Body of pancreas (tissue), 4 donors: ENCODE measurements around the gene PDHB. TPM values are rescaled to one million over a fixed set of nuclear protein-coding genes. Genes with fewer than 3 reads are reported as not detected.

Experiments
- ATAC-seq: fragments of 150-250 bp; one replicate; pipeline ENCODE4 v1.9.1; 2016
- DNase-seq, 4 donors: peaks; one replicate each; pipeline ENCODE4 v3.0.0-alpha.2; 2019
- H3K27ac ChIP-seq, 4 donors: fragments of 200-600 bp; sonication (generic); 1 replicate in 3 of 4; 2 replicates in 1 of 4; pipeline versions ENCODE4 v1.5.1 to v1.6.1; 2016 to 2019; ENCODE audit warnings: mild to moderate bottlenecking in 1 of 4, mixed read lengths in 1 of 4, moderate library complexity in 1 of 4
- H3K27me3 ChIP-seq, 2 donors: fragments of 200-600 bp; sonication (generic); one replicate each; pipeline ENCODE4 v1.6.0; 2016; ENCODE audit warnings: mild to moderate bottlenecking in 1 of 2
- H3K36me3 ChIP-seq, 2 donors: fragments of 200-600 bp; sonication (generic); replicated peaks in 1 of 2; 2 replicates each; pipeline ENCODE4 v1.5.1; 2016; ENCODE audit warnings: low read depth in 2 of 2; ENCODE audit not compliant: insufficient read depth in 1 of 2
- H3K4me1 ChIP-seq: fragments of 200-600 bp; sonication (generic); one replicate; pipeline ENCODE4 v1.6.0; 2016
- H3K4me3 ChIP-seq, 2 donors: fragments of 200-600 bp; sonication (generic); 1 replicate in 1 of 2; 2 replicates in 1 of 2; pipeline ENCODE4 v1.5.1; 2016 to 2019
- H3K9me3 ChIP-seq, 3 donors: fragments of 200-600 bp; sonication (generic); 1 replicate in 2 of 3; 2 replicates in 1 of 3; pipeline ENCODE4 v1.5.1; 2016
- POLR2A ChIP-seq, 3 donors: fragments of 450-650 bp; IDR thresholded peaks; one replicate each; pipeline ENCODE4 v1.6.1; 2016; ENCODE audit warnings: antibody characterized with exemption in 3 of 3, mild to moderate bottlenecking in 2 of 3
- WGBS, 2 donors: methylation state at CpG; one replicate each; pipeline ENCODE4 v1.1.5; 2017; 5-methylcytosine and 5-hydroxymethylcytosine counted together
- intact Hi-C: fragments of 100-400 bp; cut with DNase I; formaldehyde crosslinking; loops from one replicate; pipeline ENCODE4 v1.15.1; 2023
- total RNA-seq, 2 donors: library from RNA; depleted of rRNA; stranded (reverse); fragments of >200 nt; gene quantifications; one replicate each; pipeline ENCODE4 v1.1.0, GENCODE V29; 2016
- TF ChIP-seq, protein P1 (sequence below), 7 experiments: fragments of 450-650 bp in 4 of 7; fragments of 200-600 bp in 3 of 7; sonication (generic) in 3 of 7; IDR thresholded peaks; one replicate each; pipeline ENCODE4 v1.5.1; 2016 to 2019; ENCODE audit warnings: antibody characterized with exemption in 7 of 7

Gene PDHB
- total RNA-seq, 2 donors from 2014 or later: 23.4 to 32.7 TPM

- Histone ChIP-seq H3K27me3 (no peaks in the 10 kb centered on the region), H3K4me1 (peaks cover 21% of the 10 kb centered on the region), H3K27ac (no peak overlapping the region), H3K4me3 (no peak overlapping the region), H3K36me3 (no peaks in the 10 kb centered on the region), H3K9me3 (no peaks in the 10 kb centered on the region)
- intact Hi-C loops: no loop called here
- TF ChIP-seq POLR2A (IDR thresholded peaks at IDR 0.05): no peak
- TF ChIP-seq, protein P1, sequence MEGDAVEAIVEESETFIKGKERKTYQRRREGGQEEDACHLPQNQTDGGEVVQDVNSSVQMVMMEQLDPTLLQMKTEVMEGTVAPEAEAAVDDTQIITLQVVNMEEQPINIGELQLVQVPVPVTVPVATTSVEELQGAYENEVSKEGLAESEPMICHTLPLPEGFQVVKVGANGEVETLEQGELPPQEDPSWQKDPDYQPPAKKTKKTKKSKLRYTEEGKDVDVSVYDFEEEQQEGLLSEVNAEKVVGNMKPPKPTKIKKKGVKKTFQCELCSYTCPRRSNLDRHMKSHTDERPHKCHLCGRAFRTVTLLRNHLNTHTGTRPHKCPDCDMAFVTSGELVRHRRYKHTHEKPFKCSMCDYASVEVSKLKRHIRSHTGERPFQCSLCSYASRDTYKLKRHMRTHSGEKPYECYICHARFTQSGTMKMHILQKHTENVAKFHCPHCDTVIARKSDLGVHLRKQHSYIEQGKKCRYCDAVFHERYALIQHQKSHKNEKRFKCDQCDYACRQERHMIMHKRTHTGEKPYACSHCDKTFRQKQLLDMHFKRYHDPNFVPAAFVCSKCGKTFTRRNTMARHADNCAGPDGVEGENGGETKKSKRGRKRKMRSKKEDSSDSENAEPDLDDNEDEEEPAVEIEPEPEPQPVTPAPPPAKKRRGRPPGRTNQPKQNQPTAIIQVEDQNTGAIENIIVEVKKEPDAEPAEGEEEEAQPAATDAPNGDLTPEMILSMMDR (IDR thresholded peaks at IDR 0.05): no peak
- 74 to 79% methylated on average over 3 of the region's 3 CpGs for WGBS, 2 donors
- DNase-seq (no peak), ATAC-seq (no peak)
Measured at GRCh38 chr3:58474967-58475578, 41.4 kb upstream of the PDHB start.

DNA sequence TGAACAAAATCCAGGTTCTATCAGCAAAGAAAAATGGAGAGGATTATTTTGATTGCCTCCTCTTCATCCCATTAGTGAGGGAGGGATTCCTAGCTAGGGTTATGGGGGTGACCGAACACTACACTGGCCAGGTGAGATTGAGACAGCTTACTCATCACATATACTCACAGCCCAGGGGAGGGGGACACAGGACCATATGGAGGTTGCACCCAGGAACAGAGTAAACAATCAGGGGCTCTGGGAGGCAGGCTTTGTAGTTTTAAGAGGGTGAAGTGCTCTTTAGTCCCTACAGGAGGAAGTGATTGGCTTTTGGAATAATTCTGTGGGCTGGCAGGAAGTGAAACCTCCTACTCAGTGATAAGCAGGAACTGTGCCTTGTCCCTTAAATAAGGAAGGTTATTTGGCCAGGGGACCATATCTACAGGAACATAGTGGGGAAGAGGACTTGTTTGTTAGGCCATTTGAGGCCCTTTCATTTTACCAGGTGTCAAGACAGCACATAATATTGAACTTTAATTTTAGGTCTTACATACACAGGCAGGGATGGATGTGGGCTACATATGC is 40.8 kb upstream of the PDHB start:
- intact Hi-C loops: no loop called here
- H3K9me3 ChIP-seq: no peaks in the 10 kb centered on the region
- H3K36me3 ChIP-seq: no peaks in the 10 kb centered on the region
- DNase-seq (peak in 1 of 4 donors; percentile 29), ATAC-seq (no peak)
- no peak overlapping the region for H3K4me3 ChIP-seq
- 92 to 100% methylated on average over 1 of the region's 1 CpG for WGBS, 2 donors
- TF ChIP-seq, protein P1 (IDR thresholded peaks at IDR 0.05): no peak
- TF ChIP-seq POLR2A (IDR thresholded peaks at IDR 0.05): no peak
- H3K27me3 ChIP-seq: no peaks in the 10 kb centered on the region
- peaks cover 21% of the 10 kb centered on the region for H3K4me1 ChIP-seq
- no peak overlapping the region for H3K27ac ChIP-seq

DNA sequence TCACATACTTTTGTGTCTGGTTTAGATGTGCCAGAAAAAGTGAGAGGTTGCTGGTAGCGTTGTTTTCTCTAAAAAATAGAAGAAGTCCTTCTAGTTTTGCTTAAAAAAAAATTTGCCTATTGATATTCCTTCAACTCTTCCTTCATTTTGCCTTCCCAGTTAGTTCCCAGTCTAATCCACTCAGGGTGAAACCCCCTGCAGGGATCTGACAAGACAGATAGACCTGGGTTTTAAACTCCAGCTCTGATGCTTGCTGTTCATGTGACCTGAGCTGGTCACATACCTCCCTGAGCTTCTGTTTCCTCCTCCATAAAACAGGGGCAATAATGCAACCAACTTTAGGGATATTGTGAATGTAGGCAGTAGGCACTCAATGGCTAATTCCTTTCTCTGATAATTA is 39.6 kb upstream of the PDHB start:
- WGBS, 2 donors: 84 to 93% methylated on average over 1 of the region's 1 CpG
- Histone ChIP-seq H3K9me3 (no peaks in the 10 kb centered on the region), H3K4me3 (no peak overlapping the region), H3K4me1 (peaks cover 21% of the 10 kb centered on the region), H3K27ac (no peak overlapping the region), H3K36me3 (no peaks in the 10 kb centered on the region), H3K27me3 (no peaks in the 10 kb centered on the region)
- TF ChIP-seq, protein P1 (IDR thresholded peaks at IDR 0.05): no peak
- no peak for TF ChIP-seq POLR2A (IDR thresholded peaks at IDR 0.05)
- ATAC-seq: no peak
- intact Hi-C loops: no loop called here
- no peak for DNase-seq

DNA sequence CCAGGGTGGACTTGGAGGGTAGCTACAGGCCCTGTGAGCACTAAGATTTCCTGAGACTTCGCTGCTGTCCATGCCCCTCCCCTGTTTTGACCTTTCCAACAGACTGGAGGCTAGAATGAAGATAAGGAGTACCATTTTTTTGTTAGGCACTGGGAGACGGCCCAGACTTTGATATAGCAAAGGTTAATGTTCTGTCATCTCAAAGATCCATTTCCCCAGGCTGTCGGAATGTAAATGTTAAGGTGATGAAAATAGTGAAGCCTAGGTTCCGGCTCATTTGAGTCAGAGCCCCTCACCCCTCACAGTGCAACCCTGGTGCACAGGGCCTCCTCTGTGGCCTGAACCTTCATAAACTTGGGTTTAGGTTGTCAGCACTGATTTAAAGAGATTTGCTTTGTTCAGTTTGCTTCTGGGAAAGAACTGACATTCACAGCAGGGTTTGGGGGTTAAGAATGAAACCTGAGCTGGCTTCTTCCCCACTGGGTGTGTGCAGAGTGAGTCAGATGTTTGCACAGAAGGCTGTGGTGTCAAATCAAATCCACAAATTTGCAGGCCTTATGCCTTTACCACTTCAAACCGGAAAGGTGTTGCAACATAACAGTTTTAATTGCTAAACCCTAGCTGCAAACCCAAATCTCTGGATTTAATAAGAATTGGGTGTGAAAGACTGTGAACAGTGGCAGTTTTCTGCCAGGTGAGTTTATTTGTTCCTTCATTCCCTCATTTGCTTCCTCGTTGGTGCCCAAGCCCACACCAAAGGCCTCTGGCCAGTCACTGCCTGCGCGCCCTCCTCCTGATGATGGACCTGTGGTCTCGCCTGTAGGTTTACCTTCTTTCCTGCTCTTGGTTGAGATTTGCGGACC is 37.6 kb upstream of the PDHB start:
- ATAC-seq (peak; percentile 85), DNase-seq (peak; percentile 41 to 84 (median 64))
- WGBS, 2 donors: 43 to 52% methylated on average over 10 of the region's 10 CpGs
- H3K36me3 ChIP-seq: no peaks in the 10 kb centered on the region
- no peaks in the 10 kb centered on the region for H3K27me3 ChIP-seq
- H3K4me3 ChIP-seq: no peak overlapping the region
- TF ChIP-seq, protein P1 (IDR thresholded peaks at IDR 0.05): no peak
- no peak for TF ChIP-seq POLR2A (IDR thresholded peaks at IDR 0.05)
- peak overlapping the region; percentile 44 to 80 (median 58) for H3K27ac ChIP-seq
- intact Hi-C loops: no loop called here
- no peaks in the 10 kb centered on the region for H3K9me3 ChIP-seq
- H3K4me1 ChIP-seq: peaks cover 21% of the 10 kb centered on the region
